H9 (cell line): ENCODE measurements around the gene PAFAH1B1. TPM values are rescaled to one million over a fixed set of nuclear protein-coding genes. Genes with fewer than 3 reads are reported as not detected.
A peak's percentile ranks its signal among the peaks of the same experiment; 100 is the strongest.

Experiments
- DNase-seq: peaks from one replicate; pipeline ENCODE4 v3.0.0-alpha.2; 2017
- H2AFZ ChIP-seq: one replicate; pipeline ENCODE4 v1.6.1; 2013; ENCODE audit warnings: mild to moderate bottlenecking, low read length, control low read depth, moderate library complexity
- H2AK5ac ChIP-seq: 2 replicates; pipeline ENCODE4 v1.6.1; 2013; ENCODE audit warnings: low read length, control low read depth, mixed read lengths; ENCODE audit not compliant: insufficient read length
- H2BK120ac ChIP-seq: one replicate; pipeline ENCODE4 v1.6.1; 2013; ENCODE audit warnings: low read depth, mild to moderate bottlenecking, low read length, control low read depth, inconsistent platforms; ENCODE audit not compliant: poor library complexity, severe bottlenecking
- H2BK12ac ChIP-seq: 2 replicates; pipeline ENCODE4 v1.6.1; 2013; ENCODE audit warnings: low read length, control low read depth, mixed read lengths, low read depth; ENCODE audit not compliant: insufficient read length
- H2BK15ac ChIP-seq: 2 replicates; pipeline ENCODE4 v1.6.1; 2013; ENCODE audit warnings: low read depth, low read length, control low read depth
- H2BK20ac ChIP-seq: one replicate; pipeline ENCODE4 v1.6.1; 2013; ENCODE audit warnings: low read depth, mild to moderate bottlenecking, low read length, control low read depth, inconsistent platforms; ENCODE audit not compliant: poor library complexity, severe bottlenecking
- H2BK5ac ChIP-seq: 2 replicates; pipeline ENCODE4 v1.6.1; 2013; ENCODE audit warnings: low read length, control low read depth, mixed read lengths; ENCODE audit not compliant: insufficient read length
- H3K14ac ChIP-seq: 2 replicates; pipeline ENCODE4 v1.6.1; 2013; ENCODE audit warnings: low read length, control low read depth; ENCODE audit not compliant: insufficient read depth
- H3K18ac ChIP-seq: 2 replicates; pipeline ENCODE4 v1.6.1; 2013; ENCODE audit warnings: low read depth, mild to moderate bottlenecking, mixed read lengths, low read length, control low read depth; ENCODE audit not compliant: insufficient read length
- H3K23ac ChIP-seq: 2 replicates; pipeline ENCODE4 v1.6.1; 2013; ENCODE audit warnings: low read length, control low read depth, mixed read lengths, low read depth; ENCODE audit not compliant: insufficient read length
- H3K23me2 ChIP-seq: 2 replicates; pipeline ENCODE4 v1.6.1; 2013; ENCODE audit warnings: low read depth, mild to moderate bottlenecking, mixed read lengths, low read length, control low read depth; ENCODE audit not compliant: insufficient read length, poor library complexity, severe bottlenecking
- H3K27ac ChIP-seq: 2 replicates; pipeline ENCODE4 v1.5.1; 2013; ENCODE audit warnings: low read length, control low read depth, mixed read lengths, low read depth; ENCODE audit not compliant: insufficient read length
- H3K27me3 ChIP-seq: 2 replicates; pipeline ENCODE4 v1.6.1; 2013; ENCODE audit warnings: low read length, control low read depth, inconsistent platforms; ENCODE audit not compliant: insufficient read depth
- H3K4ac ChIP-seq: 2 replicates; pipeline ENCODE4 v1.6.1; 2013; ENCODE audit warnings: low read depth, mild to moderate bottlenecking, control low read depth, inconsistent platforms, low read length, moderate library complexity
- H3K4me1 ChIP-seq: 2 replicates; pipeline ENCODE4 v1.6.1; 2013; ENCODE audit warnings: low read length, control low read depth, inconsistent platforms; ENCODE audit not compliant: insufficient read depth
- H3K4me2 ChIP-seq: 2 replicates; pipeline ENCODE4 v1.6.1; 2013; ENCODE audit warnings: low read length, control low read depth, mixed read lengths; ENCODE audit not compliant: insufficient read length, insufficient read depth
- H3K56ac ChIP-seq: 2 replicates; pipeline ENCODE4 v1.6.1; 2013; ENCODE audit warnings: low read depth, mild to moderate bottlenecking, mixed read lengths, low read length, control low read depth; ENCODE audit not compliant: insufficient read length
- H3K79me1 ChIP-seq: 2 replicates; pipeline ENCODE4 v1.6.1; 2013; ENCODE audit warnings: low read depth, mild to moderate bottlenecking, moderate library complexity, low read length, control low read depth, inconsistent platforms; ENCODE audit not compliant: insufficient read depth, poor library complexity, severe bottlenecking
- H3K79me2 ChIP-seq: 2 replicates; pipeline ENCODE4 v1.6.1; 2013; ENCODE audit warnings: low read length, control low read depth, inconsistent platforms; ENCODE audit not compliant: insufficient read depth
- H3K9ac ChIP-seq: 2 replicates; pipeline ENCODE4 v1.6.1; 2013; ENCODE audit warnings: low read length, control low read depth, mixed read lengths; ENCODE audit not compliant: insufficient read length; ENCODE audit errors: extremely low read depth
- H3K9me3 ChIP-seq: one replicate; pipeline ENCODE4 v1.6.1; 2013; ENCODE audit warnings: low read depth, low read length, inconsistent platforms; ENCODE audit not compliant: control insufficient read depth
- H3T11ph ChIP-seq: one replicate; pipeline ENCODE4 v1.6.1; 2013; ENCODE audit warnings: mild to moderate bottlenecking, low read length, control low read depth, inconsistent platforms
- H4K20me1 ChIP-seq: one replicate; pipeline ENCODE4 v1.6.1; 2013; ENCODE audit not compliant: control insufficient read depth, insufficient read length, insufficient read depth
- H4K5ac ChIP-seq: 2 replicates; pipeline ENCODE4 v1.6.1; 2013; ENCODE audit warnings: low read depth, mild to moderate bottlenecking, mixed read lengths, low read length, control low read depth; ENCODE audit not compliant: insufficient read length
- H4K8ac ChIP-seq: replicated peaks from 2 replicates; pipeline ENCODE4 v1.6.1; 2013; ENCODE audit warnings: low read length, control low read depth, mixed read lengths, low read depth; ENCODE audit not compliant: insufficient read length
- H4K91ac ChIP-seq: 2 replicates; pipeline ENCODE4 v1.6.1; 2013; ENCODE audit warnings: low read depth, mild to moderate bottlenecking, moderate library complexity, mixed read lengths, low read length, control low read depth; ENCODE audit not compliant: insufficient read length
- H3K27ac Mint-ChIP-seq, 3 experiments: 2 replicates in 2 of 3; 3 replicates in 1 of 3; pipeline ENCODE4 v1.8.0; 2020 to 2021; ENCODE audit warnings: mixed read lengths in 3 of 3, mild to moderate bottlenecking in 1 of 3, moderate library complexity in 1 of 3
- H3K27me3 Mint-ChIP-seq: 2 replicates; pipeline ENCODE4 v1.8.0; 2021; ENCODE audit warnings: low read depth, mild to moderate bottlenecking, moderate library complexity, mixed read lengths
- H3K36me3 Mint-ChIP-seq, 3 experiments: 2 replicates in 2 of 3; 3 replicates in 1 of 3; pipeline ENCODE4 v1.8.0; 2020 to 2021; ENCODE audit warnings: low read depth in 3 of 3, mixed read lengths in 3 of 3; ENCODE audit not compliant: insufficient read depth in 1 of 3
- H3K4me1 Mint-ChIP-seq, 2 experiments: 2 replicates each; pipeline ENCODE4 v1.8.0; 2020; ENCODE audit warnings: mixed read lengths in 2 of 2
- H3K4me3 Mint-ChIP-seq, 2 experiments: 2 replicates in 1 of 2; 3 replicates in 1 of 2; pipeline ENCODE4 v1.8.0; 2020 to 2021; ENCODE audit warnings: mild to moderate bottlenecking in 2 of 2, mixed read lengths in 2 of 2, moderate library complexity in 1 of 2
- H3K9me3 Mint-ChIP-seq, 2 experiments: 2 replicates in 1 of 2; 3 replicates in 1 of 2; pipeline ENCODE4 v1.8.0; 2020; ENCODE audit warnings: mild to moderate bottlenecking in 2 of 2, mixed read lengths in 2 of 2, moderate library complexity in 1 of 2
- WGBS: extraction: QIAGEN DNeasy Blood & Tissue Kit; methylation state at CpG from one replicate; pipeline ENCODE4 v1.1.7; 2013; ENCODE audit warnings: missing lambda C conversion rate, low lambda C conversion rate, mixed read lengths; ENCODE audit not compliant: insufficient read length; ENCODE audit errors: extremely low coverage; 5-methylcytosine and 5-hydroxymethylcytosine counted together
- total RNA-seq: library from RNA; stranded (reverse); gene quantifications from 2 replicates; pipeline ENCODE4 v1.2.1, GENCODE V29; 2021
- TF ChIP-seq, protein P1 (sequence below): fragments of 200-600 bp; sonication (generic); conservative IDR thresholded peaks from 3 replicates; pipeline ENCODE4 v1.8.0; 2021; ENCODE audit warnings: antibody characterized with exemption, mild to moderate bottlenecking

The PAFAH1B1 gene
- total RNA-seq, 1 experiment from 2014 or later: 134 TPM

DNA sequence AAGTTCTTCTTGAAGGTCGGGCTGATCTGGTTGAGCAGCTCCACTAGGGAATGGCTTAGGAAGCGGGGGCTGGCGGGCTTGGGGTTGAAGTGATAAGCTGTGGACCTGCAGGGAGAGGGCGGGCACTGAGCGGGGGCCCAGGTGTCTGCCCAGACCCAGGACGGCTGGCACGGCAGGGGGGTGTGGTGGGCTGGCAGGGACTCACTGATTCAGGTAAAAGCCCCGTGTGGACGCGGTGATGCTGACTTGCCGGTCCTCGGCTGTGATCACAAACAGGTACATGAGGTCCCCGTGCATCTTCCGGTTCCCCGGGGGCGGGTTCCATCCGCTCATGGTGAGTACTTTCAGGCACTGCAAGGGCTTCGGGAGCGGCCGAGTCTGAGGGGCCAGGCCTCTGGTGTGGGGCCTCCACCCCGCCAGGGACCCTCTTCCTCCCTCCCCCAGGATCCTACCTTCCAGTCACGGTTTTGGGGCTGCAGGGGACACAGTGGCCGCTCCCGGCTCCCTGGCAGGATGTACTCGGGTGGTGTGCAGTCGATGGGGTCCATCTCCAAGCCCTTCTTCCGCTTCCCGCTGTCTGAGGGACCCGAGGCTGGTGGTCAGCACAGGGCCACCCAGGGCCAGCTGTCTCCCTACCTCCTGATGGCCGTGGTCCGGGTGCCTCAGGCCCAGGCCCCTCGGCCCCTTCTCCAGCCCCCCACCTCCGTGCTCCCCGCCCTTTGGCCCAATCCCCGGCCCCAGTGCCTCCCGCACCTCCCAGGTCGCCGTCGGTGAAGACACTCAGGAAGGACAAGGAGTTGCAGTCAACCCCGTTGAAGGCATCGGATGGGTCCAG lies 107.9 kb downstream of the PAFAH1B1 start:
- Histone ChIP-seq H3K27ac (no peak overlapping the region), H3K56ac (no peak overlapping the region), H2BK15ac (no peak overlapping the region), H4K8ac (no peak overlapping the region), H4K5ac (no peak overlapping the region), H2AFZ (no peak overlapping the region), H3K18ac (no peak overlapping the region), H3K4me2 (no peak overlapping the region), H2BK20ac (no peak overlapping the region), H4K20me1 (no peaks in the 10 kb centered on the region), H3K79me1 (no peaks in the 10 kb centered on the region), H3K23me2 (no peaks in the 10 kb centered on the region), H3K9me3 (no peaks in the 10 kb centered on the region), H2BK120ac (no peak overlapping the region), H3K79me2 (no peaks in the 10 kb centered on the region; the same call in 1 of the 2 replicates), H3K14ac (no peak overlapping the region), H2BK5ac (no peak overlapping the region), H2AK5ac (no peak overlapping the region), H3K9ac (no peak overlapping the region), H3K4me1 (no peaks in the 10 kb centered on the region; the same call in 1 of the 2 replicates), H3K23ac (no peak overlapping the region), H3K27me3 (no peaks in the 10 kb centered on the region), H2BK12ac (no peak overlapping the region), H4K91ac (no peak overlapping the region), H3K4ac (no peak overlapping the region), H3T11ph (no peak overlapping the region)
- Mint-ChIP-seq H3K27ac (no peak overlapping the region), H3K27me3 (no peaks in the 10 kb centered on the region), H3K4me3 (no peak overlapping the region), H3K9me3 (no peaks in the 10 kb centered on the region), H3K36me3 (peaks cover 8 to 61% (median 32%) of the 10 kb centered on the region in 3 experiments; a peak in 6 of 7 replicates), H3K4me1 (peaks cover 13 to 19% of the 10 kb centered on the region in 2 experiments)
- WGBS: no CpG with 5 or more reads among the region's 41 CpGs
- TF ChIP-seq, protein P1, sequence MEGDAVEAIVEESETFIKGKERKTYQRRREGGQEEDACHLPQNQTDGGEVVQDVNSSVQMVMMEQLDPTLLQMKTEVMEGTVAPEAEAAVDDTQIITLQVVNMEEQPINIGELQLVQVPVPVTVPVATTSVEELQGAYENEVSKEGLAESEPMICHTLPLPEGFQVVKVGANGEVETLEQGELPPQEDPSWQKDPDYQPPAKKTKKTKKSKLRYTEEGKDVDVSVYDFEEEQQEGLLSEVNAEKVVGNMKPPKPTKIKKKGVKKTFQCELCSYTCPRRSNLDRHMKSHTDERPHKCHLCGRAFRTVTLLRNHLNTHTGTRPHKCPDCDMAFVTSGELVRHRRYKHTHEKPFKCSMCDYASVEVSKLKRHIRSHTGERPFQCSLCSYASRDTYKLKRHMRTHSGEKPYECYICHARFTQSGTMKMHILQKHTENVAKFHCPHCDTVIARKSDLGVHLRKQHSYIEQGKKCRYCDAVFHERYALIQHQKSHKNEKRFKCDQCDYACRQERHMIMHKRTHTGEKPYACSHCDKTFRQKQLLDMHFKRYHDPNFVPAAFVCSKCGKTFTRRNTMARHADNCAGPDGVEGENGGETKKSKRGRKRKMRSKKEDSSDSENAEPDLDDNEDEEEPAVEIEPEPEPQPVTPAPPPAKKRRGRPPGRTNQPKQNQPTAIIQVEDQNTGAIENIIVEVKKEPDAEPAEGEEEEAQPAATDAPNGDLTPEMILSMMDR: no peak
- DNase-seq: peak; percentile 32
